ENCODE measurements around the gene CDC42BPG. TPM values are rescaled to one million over a fixed set of nuclear protein-coding genes. Genes with fewer than 3 reads are reported as not detected.
"Not testable (repeated sequence)": the region's sequence is repeated elsewhere in the genome, so short reads cannot be mapped to it uniquely, and the experiment has no call there.

Gene CDC42BPG
- total RNA-seq, 1 donor from 2014 or later = under 0.01 TPM

- Histone ChIP-seq H3K9ac (ENCODE audit: low read depth in 1 of 3, low read length in 3 of 3) (no peak overlapping the region), H3K36me3 (ENCODE audit: control insufficient read depth in 3 of 3, insufficient read depth in 3 of 3, low read length in 3 of 3) (no peaks in the 10 kb centered on the region), H3K4me3 (ENCODE audit: low read length in 3 of 3) (no peak overlapping the region), H3K9me3 (ENCODE audit: control insufficient read depth in 3 of 3, low read length in 3 of 3) (no peaks in the 10 kb centered on the region), H3K27ac (ENCODE audit: low read depth, low read length) (no peak overlapping the region), H3K4me1 (ENCODE audit: control insufficient read depth in 3 of 3, insufficient read depth in 3 of 3, low read length in 3 of 3) (peaks cover 0 to 3% (median 3%) of the 10 kb centered on the region in 3 donors), H3K27me3 (ENCODE audit: control insufficient read depth in 3 of 3, insufficient read depth in 3 of 3, low read length in 3 of 3) (peaks cover 0 to 7% (median 0%) of the 10 kb centered on the region in 3 donors)
These were observed 14.8 kb downstream of the CDC42BPG start for GRCh38 chr11:64829536-64830251.

GRCh38 chr11:64827451-64827839 lies 17.0 kb downstream of the CDC42BPG start:
- Histone ChIP-seq H3K36me3 (ENCODE audit: control insufficient read depth in 3 of 3, insufficient read depth in 3 of 3, low read length in 3 of 3) (no peaks in the 10 kb centered on the region), H3K27ac (ENCODE audit: low read depth, low read length) (no peak overlapping the region), H3K27me3 (ENCODE audit: control insufficient read depth in 3 of 3, insufficient read depth in 3 of 3, low read length in 3 of 3) (peaks cover 0 to 7% (median 0%) of the 10 kb centered on the region in 3 donors), H3K4me3 (ENCODE audit: low read length in 3 of 3) (no peak overlapping the region), H3K9me3 (ENCODE audit: control insufficient read depth in 3 of 3, low read length in 3 of 3) (no peaks in the 10 kb centered on the region), H3K4me1 (ENCODE audit: control insufficient read depth in 3 of 3, insufficient read depth in 3 of 3, low read length in 3 of 3) (peaks cover 0 to 3% (median 3%) of the 10 kb centered on the region in 3 donors), H3K9ac (ENCODE audit: low read depth in 1 of 3, low read length in 3 of 3) (no peak overlapping the region)

GRCh38 chr11:64826578-64827450 lies 17.6 kb downstream of the CDC42BPG start:
- Histone ChIP-seq H3K36me3 (ENCODE audit: control insufficient read depth in 3 of 3, insufficient read depth in 3 of 3, low read length in 3 of 3) (no peaks in the 10 kb centered on the region), H3K9me3 (ENCODE audit: control insufficient read depth in 3 of 3, low read length in 3 of 3) (no peaks in the 10 kb centered on the region), H3K27me3 (ENCODE audit: control insufficient read depth in 3 of 3, insufficient read depth in 3 of 3, low read length in 3 of 3) (peaks cover 0 to 7% (median 0%) of the 10 kb centered on the region in 3 donors), H3K9ac (ENCODE audit: low read depth in 1 of 3, low read length in 3 of 3) (no peak overlapping the region), H3K4me1 (ENCODE audit: control insufficient read depth in 3 of 3, insufficient read depth in 3 of 3, low read length in 3 of 3) (peaks cover 0 to 3% (median 3%) of the 10 kb centered on the region in 3 donors), H3K4me3 (ENCODE audit: low read length in 3 of 3) (no peak overlapping the region), H3K27ac (ENCODE audit: low read depth, low read length) (no peak overlapping the region)

GRCh38 chr11:64826062-64826461 lies 18.4 kb downstream of the CDC42BPG start:
- peaks cover 0 to 3% (median 3%) of the 10 kb centered on the region in 3 donors for H3K4me1 ChIP-seq (ENCODE audit: control insufficient read depth in 3 of 3, insufficient read depth in 3 of 3, low read length in 3 of 3)
- H3K4me3 ChIP-seq (ENCODE audit: low read length in 3 of 3) = no peak overlapping the region
- H3K27ac ChIP-seq (ENCODE audit: low read depth, low read length) = no peak overlapping the region
- no peaks in the 10 kb centered on the region for H3K36me3 ChIP-seq (ENCODE audit: control insufficient read depth in 3 of 3, insufficient read depth in 3 of 3, low read length in 3 of 3)
- H3K9me3 ChIP-seq (ENCODE audit: control insufficient read depth in 3 of 3, low read length in 3 of 3) = no peaks in the 10 kb centered on the region
- no peak overlapping the region for H3K9ac ChIP-seq (ENCODE audit: low read depth in 1 of 3, low read length in 3 of 3)
- H3K27me3 ChIP-seq (ENCODE audit: control insufficient read depth in 3 of 3, insufficient read depth in 3 of 3, low read length in 3 of 3) = peaks cover 0 to 7% (median 0%) of the 10 kb centered on the region in 3 donors

GRCh38 chr11:64823568-64824119 lies 20.8 kb downstream of the CDC42BPG start:
- Histone ChIP-seq H3K9me3 (ENCODE audit: control insufficient read depth in 3 of 3, low read length in 3 of 3) (no peaks in the 10 kb centered on the region), H3K36me3 (ENCODE audit: control insufficient read depth in 3 of 3, insufficient read depth in 3 of 3, low read length in 3 of 3) (no peaks in the 10 kb centered on the region), H3K27ac (ENCODE audit: low read depth, low read length) (no peak overlapping the region), H3K27me3 (ENCODE audit: control insufficient read depth in 3 of 3, insufficient read depth in 3 of 3, low read length in 3 of 3) (peaks cover 0 to 7% (median 0%) of the 10 kb centered on the region in 3 donors), H3K4me3 (ENCODE audit: low read length in 3 of 3) (no peak overlapping the region), H3K9ac (ENCODE audit: low read depth in 1 of 3, low read length in 3 of 3) (no peak overlapping the region), H3K4me1 (ENCODE audit: control insufficient read depth in 3 of 3, insufficient read depth in 3 of 3, low read length in 3 of 3) (peaks cover 0 to 3% (median 3%) of the 10 kb centered on the region in 3 donors)

GRCh38 chr11:64817476-64817875 lies 27.0 kb downstream of the CDC42BPG start:
- Histone ChIP-seq H3K9me3 (ENCODE audit: control insufficient read depth in 3 of 3, low read length in 3 of 3) (no peaks in the 10 kb centered on the region), H3K27ac (ENCODE audit: low read depth, low read length) (no peak overlapping the region), H3K4me1 (ENCODE audit: control insufficient read depth in 3 of 3, insufficient read depth in 3 of 3, low read length in 3 of 3) (no peaks in the 10 kb centered on the region), H3K36me3 (ENCODE audit: control insufficient read depth in 3 of 3, insufficient read depth in 3 of 3, low read length in 3 of 3) (no peaks in the 10 kb centered on the region), H3K4me3 (ENCODE audit: low read length in 3 of 3) (no peak overlapping the region), H3K9ac (ENCODE audit: low read depth in 1 of 3, low read length in 3 of 3) (no peak overlapping the region), H3K27me3 (ENCODE audit: control insufficient read depth in 3 of 3, insufficient read depth in 3 of 3, low read length in 3 of 3) (no peaks in the 10 kb centered on the region)

- H3K27ac ChIP-seq (ENCODE audit: low read depth, low read length); H3K4me1 ChIP-seq (ENCODE audit: control insufficient read depth in 3 of 3, insufficient read depth in 3 of 3, low read length in 3 of 3); H3K9me3 ChIP-seq (ENCODE audit: control insufficient read depth in 3 of 3, low read length in 3 of 3); H3K9ac ChIP-seq (ENCODE audit: low read depth in 1 of 3, low read length in 3 of 3); H3K27me3 ChIP-seq (ENCODE audit: control insufficient read depth in 3 of 3, insufficient read depth in 3 of 3, low read length in 3 of 3); H3K36me3 ChIP-seq (ENCODE audit: control insufficient read depth in 3 of 3, insufficient read depth in 3 of 3, low read length in 3 of 3); H3K4me3 ChIP-seq (ENCODE audit: low read length in 3 of 3): not testable (repeated sequence)
These were observed 29.0 kb downstream of the CDC42BPG start for GRCh38 chr11:64815433-64815832.

GRCh38 chr11:64814712-64815187 lies 29.7 kb downstream of the CDC42BPG start:
- Histone ChIP-seq H3K9me3 (ENCODE audit: control insufficient read depth in 3 of 3, low read length in 3 of 3) (no peaks in the 10 kb centered on the region), H3K9ac (ENCODE audit: low read depth in 1 of 3, low read length in 3 of 3) (no peak overlapping the region), H3K36me3 (ENCODE audit: control insufficient read depth in 3 of 3, insufficient read depth in 3 of 3, low read length in 3 of 3) (no peaks in the 10 kb centered on the region), H3K27ac (ENCODE audit: low read depth, low read length) (no peak overlapping the region), H3K4me1 (ENCODE audit: control insufficient read depth in 3 of 3, insufficient read depth in 3 of 3, low read length in 3 of 3) (peaks cover 3 to 6% (median 5%) of the 10 kb centered on the region in 3 donors), H3K4me3 (ENCODE audit: low read length in 3 of 3) (no peak overlapping the region), H3K27me3 (ENCODE audit: control insufficient read depth in 3 of 3, insufficient read depth in 3 of 3, low read length in 3 of 3) (no peaks in the 10 kb centered on the region)

- H3K4me1 ChIP-seq (ENCODE audit: control insufficient read depth in 3 of 3, insufficient read depth in 3 of 3, low read length in 3 of 3) = peaks cover 10 to 12% (median 12%) of the 10 kb centered on the region in 3 donors
- no peak overlapping the region for H3K4me3 ChIP-seq (ENCODE audit: low read length in 3 of 3)
- no peaks in the 10 kb centered on the region for H3K36me3 ChIP-seq (ENCODE audit: control insufficient read depth in 3 of 3, insufficient read depth in 3 of 3, low read length in 3 of 3)
- no peaks in the 10 kb centered on the region for H3K9me3 ChIP-seq (ENCODE audit: control insufficient read depth in 3 of 3, low read length in 3 of 3)
- no peak overlapping the region for H3K27ac ChIP-seq (ENCODE audit: low read depth, low read length)
- no peaks in the 10 kb centered on the region for H3K27me3 ChIP-seq (ENCODE audit: control insufficient read depth in 3 of 3, insufficient read depth in 3 of 3, low read length in 3 of 3)
- no peak overlapping the region for H3K9ac ChIP-seq (ENCODE audit: low read depth in 1 of 3, low read length in 3 of 3)
These were observed 30.6 kb downstream of the CDC42BPG start for GRCh38 chr11:64813826-64814225.

All from skeletal muscle tissue (tissue), 4 donors.